OCI-LY1 (cell line): ENCODE results near the gene JAM3.

ENCODE experiments used
- CTCF ChIP-seq: fragments of 200-600 bp; sonication (generic), shearing (Covaris generic); IDR thresholded peaks from 2 replicates; pipeline ENCODE4 v1.5.1; 2017; ENCODE audit warnings: mild to moderate bottlenecking, antibody characterized with exemption, low read length, moderate library complexity, mixed read lengths
- EZH2 ChIP-seq: fragments of 200-600 bp; sonication (generic), shearing (Covaris generic); IDR thresholded peaks from 2 replicates; pipeline ENCODE4 v1.8.0; 2017; ENCODE audit warnings: borderline replicate concordance, mixed run types, mild to moderate bottlenecking, antibody characterized with exemption, low read length, moderate library complexity, mixed read lengths

DNA sequence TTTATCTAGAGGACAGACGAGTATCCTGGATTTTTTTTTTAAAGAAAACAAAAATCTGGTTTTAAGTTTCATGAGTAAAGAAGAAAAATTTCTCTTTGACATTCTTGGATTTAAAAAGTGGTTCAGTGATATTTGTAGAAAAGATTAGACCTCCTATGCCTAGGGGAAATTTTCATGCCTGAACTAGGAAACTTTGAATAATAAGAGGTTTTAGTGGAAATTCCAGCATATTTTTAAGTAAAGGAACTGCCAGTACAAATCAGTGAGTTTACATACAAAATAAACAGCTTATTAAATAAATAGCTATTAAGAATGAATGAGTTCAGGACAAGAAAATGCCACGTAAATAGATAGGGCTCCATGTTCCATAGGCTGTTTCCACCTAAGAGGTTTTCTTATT, 17.5 kb downstream of the JAM3 start:
- TF ChIP-seq CTCF = no peak
- TF ChIP-seq EZH2 = no peak
